HG03097 (cell line): Measurements from ENCODE around the gene ARL16.

ENCODE experiments used
- ATAC-seq: cut with Tn5 transposase; IDR thresholded peaks from one replicate; pipeline ENCODE4 v1.9.1; 2021; ENCODE audit not compliant: unreplicated experiment, low FRiP score

ARL16 gene

GRCh38 chr17:81648013-81648706 lies 35.4 kb downstream of the ARL16 start:
- no peak for ATAC-seq

GRCh38 chr17:81647640-81648012 lies 36.0 kb downstream of the ARL16 start:
- ATAC-seq = no peak

GRCh38 chr17:81646869-81647600 lies 36.6 kb downstream of the ARL16 start:
- ATAC-seq = no peak

GRCh38 chr17:81644976-81645952 lies 38.3 kb downstream of the ARL16 start:
- no peak for ATAC-seq

- no peak for ATAC-seq
Measured at GRCh38 chr17:81644496-81644895, 39.1 kb downstream of the ARL16 start.

GRCh38 chr17:81641825-81642489 lies 41.6 kb downstream of the ARL16 start:
- ATAC-seq = no peak

- no peak for ATAC-seq
Measured at GRCh38 chr17:81640011-81640410, 43.6 kb downstream of the ARL16 start.

- ATAC-seq = no peak
Measured at GRCh38 chr17:81638683-81639082, 44.9 kb downstream of the ARL16 start.

GRCh38 chr17:81636505-81637288 lies 46.9 kb downstream of the ARL16 start, which contains the start of the genes NPLOC4 and TSPAN10:
Gene NPLOC4 (minus strand): TSS chr17:81637112. CDS start chr17:81636930, 182 bp downstream.
Gene TSPAN10 (plus strand): TSS chr17:81637196. CDS start chr17:81642413, 5,217 bp downstream.
- peak; percentile 90 for ATAC-seq

GRCh38 chr17:81635973-81636504 lies 47.6 kb downstream of the ARL16 start:
- peak; percentile 8 for ATAC-seq

- ATAC-seq = no peak
Measured at GRCh38 chr17:81635431-81635830, 48.2 kb downstream of the ARL16 start.

GRCh38 chr17:81631482-81631881 lies 52.1 kb downstream of the ARL16 start:
- ATAC-seq = no peak
